Measurements from ENCODE around the gene CACNA1G.

DNA sequence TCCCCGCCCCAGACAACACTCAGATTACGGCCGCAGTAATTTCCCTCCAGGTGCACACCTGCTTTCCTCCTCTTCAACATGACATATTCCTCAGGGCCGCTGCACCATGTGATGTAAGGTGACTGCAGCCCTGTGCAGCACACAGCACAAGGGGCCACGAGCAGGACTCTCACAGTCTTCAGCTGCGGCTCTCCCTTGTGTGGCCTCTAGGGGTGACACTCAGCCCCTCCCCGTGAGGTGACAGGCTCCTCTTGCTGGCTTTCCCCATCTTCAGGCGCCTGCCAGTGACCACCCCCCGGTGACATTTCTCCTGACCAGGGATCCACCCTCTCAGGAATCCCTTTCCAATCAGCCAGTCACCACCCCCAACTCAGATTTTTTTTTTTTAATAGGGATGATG lies 42.8 kb downstream of the CACNA1G start:
- TF ChIP-seq, protein P1, sequence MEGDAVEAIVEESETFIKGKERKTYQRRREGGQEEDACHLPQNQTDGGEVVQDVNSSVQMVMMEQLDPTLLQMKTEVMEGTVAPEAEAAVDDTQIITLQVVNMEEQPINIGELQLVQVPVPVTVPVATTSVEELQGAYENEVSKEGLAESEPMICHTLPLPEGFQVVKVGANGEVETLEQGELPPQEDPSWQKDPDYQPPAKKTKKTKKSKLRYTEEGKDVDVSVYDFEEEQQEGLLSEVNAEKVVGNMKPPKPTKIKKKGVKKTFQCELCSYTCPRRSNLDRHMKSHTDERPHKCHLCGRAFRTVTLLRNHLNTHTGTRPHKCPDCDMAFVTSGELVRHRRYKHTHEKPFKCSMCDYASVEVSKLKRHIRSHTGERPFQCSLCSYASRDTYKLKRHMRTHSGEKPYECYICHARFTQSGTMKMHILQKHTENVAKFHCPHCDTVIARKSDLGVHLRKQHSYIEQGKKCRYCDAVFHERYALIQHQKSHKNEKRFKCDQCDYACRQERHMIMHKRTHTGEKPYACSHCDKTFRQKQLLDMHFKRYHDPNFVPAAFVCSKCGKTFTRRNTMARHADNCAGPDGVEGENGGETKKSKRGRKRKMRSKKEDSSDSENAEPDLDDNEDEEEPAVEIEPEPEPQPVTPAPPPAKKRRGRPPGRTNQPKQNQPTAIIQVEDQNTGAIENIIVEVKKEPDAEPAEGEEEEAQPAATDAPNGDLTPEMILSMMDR (IDR thresholded peaks at IDR 0.05; ENCODE audit: borderline replicate concordance, extremely low read depth, low read length, poor library complexity, severe bottlenecking), result peak; percentile 38
- TF ChIP-seq EZH2 (IDR thresholded peaks at IDR 0.05; ENCODE audit: borderline replicate concordance, low read depth, low read length, severe bottlenecking), result no peak
